Raji (cell line): ENCODE data around the gene TMC5.

ENCODE experiments used
- POLR2A ChIP-seq: IDR thresholded peaks from 2 replicates; pipeline ENCODE4 v1.6.1; 2011; ENCODE audit warnings: low read depth, low read length, control low read depth; ENCODE audit not compliant: insufficient read depth

TMC5 gene

GRCh38 chr16:19482291-19482690, 64.6 kb downstream of the TMC5 start:
- no peak for TF ChIP-seq POLR2A

- TF ChIP-seq POLR2A = no peak
Observed at GRCh38 chr16:19484096-19484495, 66.4 kb downstream of the TMC5 start.

GRCh38 chr16:19485611-19486010, 67.9 kb downstream of the TMC5 start:
- TF ChIP-seq POLR2A = no peak

- no peak for TF ChIP-seq POLR2A
Observed at GRCh38 chr16:19486051-19486450, 68.4 kb downstream of the TMC5 start.

GRCh38 chr16:19486750-19487325, 69.2 kb downstream of the TMC5 start:
- TF ChIP-seq POLR2A = no peak

GRCh38 chr16:19488213-19488640, 70.5 kb downstream of the TMC5 start:
- TF ChIP-seq POLR2A = no peak

- TF ChIP-seq POLR2A = no peak
Observed at GRCh38 chr16:19490619-19491018, 72.9 kb downstream of the TMC5 start.

GRCh38 chr16:19497176-19497575, 79.5 kb downstream of the TMC5 start:
- TF ChIP-seq POLR2A = no peak

GRCh38 chr16:19499006-19499405, 81.3 kb downstream of the TMC5 start:
- no peak for TF ChIP-seq POLR2A

- TF ChIP-seq POLR2A = no peak
Observed at GRCh38 chr16:19499481-19499880, 81.8 kb downstream of the TMC5 start.

GRCh38 chr16:19502395-19503131, 84.9 kb downstream of the TMC5 start:
- no peak for TF ChIP-seq POLR2A

GRCh38 chr16:19503461-19504075, 85.9 kb downstream of the TMC5 start:
- no peak for TF ChIP-seq POLR2A

- TF ChIP-seq POLR2A = no peak
Observed at GRCh38 chr16:19505600-19506303, 88.1 kb downstream of the TMC5 start.

GRCh38 chr16:19506965-19507364, 89.3 kb downstream of the TMC5 start:
- TF ChIP-seq POLR2A = no peak

GRCh38 chr16:19507867-19508266, 90.2 kb downstream of the TMC5 start:
- TF ChIP-seq POLR2A = no peak

GRCh38 chr16:19512297-19512696, 94.6 kb downstream of the TMC5 start:
- TF ChIP-seq POLR2A = no peak
